GM12892 (cell line): Measurements from ENCODE around the gene NAXE.

Experiments
- POLR2A ChIP-seq: IDR thresholded peaks from 2 replicates; pipeline ENCODE4 v1.6.1; 2011; ENCODE audit warnings: low read depth, low read length, control low read depth
- POLR2AphosphoS5 ChIP-seq: IDR thresholded peaks from 2 replicates; pipeline ENCODE4 v1.6.1; 2011; ENCODE audit warnings: low read depth, low read length, control low read depth

DNA sequence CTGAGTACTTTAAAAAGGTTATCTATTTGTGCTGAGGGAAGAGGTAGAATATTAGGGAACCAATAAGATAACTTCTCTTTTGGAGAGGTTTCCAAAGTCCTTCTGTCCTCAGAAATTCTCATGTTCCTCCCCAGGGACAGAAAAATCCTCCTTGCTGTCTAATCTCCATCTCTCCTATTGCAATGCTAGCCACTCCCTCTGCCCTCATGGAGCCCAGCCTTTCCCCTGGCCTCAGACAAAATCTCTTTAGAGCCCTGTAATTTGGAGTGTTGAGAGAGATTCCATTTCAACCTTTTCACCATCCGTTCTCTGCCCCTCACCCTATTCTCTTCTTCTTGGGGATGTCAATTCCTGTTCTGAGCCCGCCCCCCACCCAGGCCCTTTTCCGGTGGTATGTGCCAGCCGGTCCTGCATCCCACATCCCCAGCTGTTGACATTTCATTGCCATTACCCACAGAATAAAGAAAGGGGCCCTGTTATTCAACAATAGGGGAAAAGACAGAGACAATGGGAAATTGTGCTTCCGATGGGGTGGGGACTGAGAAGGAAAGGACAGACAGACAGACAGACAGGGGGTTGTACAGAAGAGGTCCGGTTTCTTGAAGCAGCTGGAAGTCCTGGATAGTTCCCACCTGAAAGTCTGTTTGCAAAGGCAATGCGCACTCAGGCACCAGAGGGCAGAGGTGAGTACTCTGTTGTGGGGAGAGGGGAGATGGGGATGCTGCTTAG lies 27.4 kb downstream of the NAXE start, which contains the start of gene HAPLN2:
- no peak for TF ChIP-seq POLR2A
- no peak for TF ChIP-seq POLR2AphosphoS5
